HEK293 (cell line): ENCODE measurements around the gene CITED1.
A peak's percentile ranks its signal among the peaks of the same experiment; 100 is the strongest.

Experiments
- GLIS2 ChIP-seq: fragments of 450-650 bp; formaldehyde crosslinking; IDR thresholded peaks from 2 replicates; pipeline ENCODE4 v1.5.1; 2016; ENCODE audit warnings: missing biosample characterization, missing genetic modification characterization
- HOXA7 ChIP-seq: sonication (generic); formaldehyde crosslinking; IDR thresholded peaks from 2 replicates; pipeline ENCODE4 v1.8.1; 2022; ENCODE audit warnings: missing genetic modification reagents, borderline replicate concordance
- KLF1 ChIP-seq: fragments of 450-650 bp; formaldehyde crosslinking; IDR thresholded peaks from 2 replicates; pipeline ENCODE4 v1.5.1; 2016; ENCODE audit warnings: missing biosample characterization, missing genetic modification characterization
- KLF8 ChIP-seq: fragments of 450-650 bp; formaldehyde crosslinking; IDR thresholded peaks from 2 replicates; pipeline ENCODE4 v1.5.1; 2016; ENCODE audit warnings: missing biosample characterization, missing genetic modification characterization
- KLF9 ChIP-seq: fragments of 450-650 bp; formaldehyde crosslinking; IDR thresholded peaks from 2 replicates; pipeline ENCODE4 v1.5.1; 2016; ENCODE audit warnings: missing biosample characterization, missing genetic modification characterization, low read depth
- MYNN ChIP-seq: fragments of 450-650 bp; formaldehyde crosslinking; IDR thresholded peaks from 2 replicates; pipeline ENCODE4 v1.5.1; 2016; ENCODE audit warnings: missing biosample characterization, missing genetic modification characterization, borderline replicate concordance
- SCRT2 ChIP-seq: fragments of 450-650 bp; formaldehyde crosslinking; IDR thresholded peaks from 2 replicates; pipeline ENCODE4 v1.5.1; 2016; ENCODE audit warnings: missing biosample characterization, missing genetic modification characterization
- ZBTB10 ChIP-seq: fragments of 450-650 bp; formaldehyde crosslinking; IDR thresholded peaks from 2 replicates; pipeline ENCODE4 v1.5.1; 2016; ENCODE audit warnings: missing biosample characterization, missing genetic modification characterization
- ZBTB17 ChIP-seq: fragments of 450-650 bp; formaldehyde crosslinking; IDR thresholded peaks from 2 replicates; pipeline ENCODE4 v1.5.1; 2016; ENCODE audit warnings: missing biosample characterization, missing genetic modification characterization
- ZBTB26 ChIP-seq: fragments of 450-650 bp; formaldehyde crosslinking; optimal IDR thresholded peaks from 2 replicates; pipeline ENCODE3; 2016; ENCODE audit warnings: missing biosample characterization, mild to moderate bottlenecking, missing genetic modification characterization
- ZNF140 ChIP-seq: fragments of 450-650 bp; formaldehyde crosslinking; IDR thresholded peaks from 2 replicates; pipeline ENCODE4 v1.5.1; 2016; ENCODE audit warnings: missing biosample characterization, missing genetic modification characterization
- ZNF214 ChIP-seq: fragments of 450-650 bp; formaldehyde crosslinking; IDR thresholded peaks from 2 replicates; pipeline ENCODE4 v1.5.1; 2017; ENCODE audit warnings: missing biosample characterization, mild to moderate bottlenecking, missing genetic modification characterization, borderline replicate concordance
- ZNF223 ChIP-seq: fragments of 450-650 bp; formaldehyde crosslinking; IDR thresholded peaks from 2 replicates; pipeline ENCODE4 v1.5.1; 2016; ENCODE audit warnings: missing biosample characterization, missing genetic modification characterization
- ZNF239 ChIP-seq: fragments of 450-650 bp; formaldehyde crosslinking; IDR thresholded peaks from 2 replicates; pipeline ENCODE4 v1.5.1; 2016; ENCODE audit warnings: missing biosample characterization, missing genetic modification characterization
- ZNF266 ChIP-seq: fragments of 450-650 bp; formaldehyde crosslinking; IDR thresholded peaks from 2 replicates; pipeline ENCODE4 v1.5.1; 2016; ENCODE audit warnings: missing biosample characterization, missing genetic modification characterization, low read depth
- ZNF292 ChIP-seq: fragments of 450-650 bp; formaldehyde crosslinking; IDR thresholded peaks from 2 replicates; pipeline ENCODE4 v1.5.1; 2016; ENCODE audit warnings: low read depth, missing biosample characterization, missing genetic modification characterization, borderline replicate concordance
- ZNF426 ChIP-seq: fragments of 450-650 bp; formaldehyde crosslinking; IDR thresholded peaks from 2 replicates; pipeline ENCODE4 v1.5.1; 2017; ENCODE audit warnings: missing biosample characterization, missing genetic modification characterization, mild to moderate bottlenecking, inconsistent platforms, moderate library complexity
- ZNF624 ChIP-seq: fragments of 450-650 bp; formaldehyde crosslinking; IDR thresholded peaks from 2 replicates; pipeline ENCODE4 v1.5.1; 2017; ENCODE audit warnings: missing biosample characterization, missing genetic modification characterization
- ZNF654 ChIP-seq: fragments of 450-650 bp; formaldehyde crosslinking; IDR thresholded peaks from 2 replicates; pipeline ENCODE4 v1.5.1; 2016; ENCODE audit warnings: low read depth, missing biosample characterization, missing genetic modification characterization
- ZNF658 ChIP-seq: fragments of 450-650 bp; formaldehyde crosslinking; IDR thresholded peaks from 2 replicates; pipeline ENCODE4; 2016; ENCODE audit warnings: missing biosample characterization, missing genetic modification characterization
- ZNF785 ChIP-seq: fragments of 450-650 bp; formaldehyde crosslinking; IDR thresholded peaks from 2 replicates; pipeline ENCODE4 v1.5.1; 2016; ENCODE audit warnings: missing biosample characterization, missing genetic modification characterization
- TF ChIP-seq, protein P1 (sequence below): fragments of 450-650 bp; formaldehyde crosslinking; IDR thresholded peaks from 2 replicates; pipeline ENCODE4; 2016; ENCODE audit warnings: missing biosample characterization, missing genetic modification characterization
- TF ChIP-seq, protein P2 (sequence below): fragments of 450-650 bp; formaldehyde crosslinking; IDR thresholded peaks from 2 replicates; pipeline ENCODE4 v1.5.1; 2016; ENCODE audit warnings: missing biosample characterization, missing genetic modification characterization
- TF ChIP-seq, protein P3 (sequence below): fragments of 450-650 bp; formaldehyde crosslinking; IDR thresholded peaks from 2 replicates; pipeline ENCODE4 v1.5.1; 2016; ENCODE audit warnings: missing biosample characterization, missing genetic modification characterization, low read depth

CITED1 gene

DNA sequence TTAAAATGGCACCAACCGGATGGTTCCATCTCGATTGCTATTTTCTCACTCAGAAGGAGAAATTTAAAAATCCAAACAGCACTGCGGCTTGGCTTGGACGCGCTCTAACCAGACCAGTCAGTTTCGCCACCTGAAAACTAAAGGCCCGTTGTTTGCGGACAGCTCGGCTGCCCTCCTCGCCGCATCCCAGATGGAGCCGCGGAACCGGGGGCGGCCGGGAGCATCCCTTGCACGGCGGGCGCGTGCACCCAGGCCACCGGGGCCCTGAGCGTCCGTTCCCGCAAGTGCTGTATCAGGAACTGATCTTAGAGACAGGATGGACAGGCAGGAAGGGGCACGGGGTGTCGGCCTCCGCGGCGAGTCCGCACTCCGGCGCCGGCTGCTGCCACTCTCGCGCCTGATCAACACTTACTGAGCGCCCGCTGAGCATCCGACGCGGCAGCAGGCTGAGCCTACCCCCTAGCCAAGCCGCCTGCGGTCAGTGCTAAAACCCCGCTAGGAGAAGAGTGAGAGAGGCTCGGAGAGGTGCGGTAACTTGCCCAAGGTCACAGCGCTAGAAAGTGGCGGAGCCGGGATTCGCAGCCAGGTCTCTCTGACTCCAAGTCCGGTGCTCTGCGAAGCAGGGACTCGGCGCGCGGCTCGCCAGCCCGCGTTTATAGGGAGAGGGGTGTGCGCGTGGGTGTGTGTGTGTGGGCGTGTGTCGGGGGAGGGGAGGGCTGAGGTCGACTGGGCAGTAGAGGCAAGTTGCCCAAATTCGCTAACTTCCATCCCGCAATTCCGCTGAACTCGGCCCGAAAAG is at the start of gene CITED1 (continued):
- TF ChIP-seq ZBTB26 (tag by site-specific recombination) (peak; percentile 86), ZNF654 (tag by site-specific recombination) (no peak), ZNF266 (no peak), HOXA7 (CRISPR knock-in tag) (no peak), ZNF140 (tag by site-specific recombination) (0 out of 2 replicates have a peak, but pooled peaks have one; percentile 25), MYNN (no peak), ZNF292 (tag by site-specific recombination) (no peak), ZNF426 (tag by site-specific recombination) (no peak), ZNF624 (tag by site-specific recombination) (no peak), KLF8 (tag by site-specific recombination) (peak; percentile 90), ZBTB10 (tag by site-specific recombination) (0 out of 2 replicates have a peak, but pooled peaks have one; percentile 24), ZNF223 (tag by site-specific recombination) (no peak), GLIS2 (0 out of 2 replicates have a peak, but pooled peaks have one; percentile 13), ZNF658 (tag by site-specific recombination) (no peak), ZNF239 (0 out of 2 replicates have a peak, but pooled peaks have one; percentile 49), KLF1 (tag by site-specific recombination) (peak; percentile 46), ZBTB17 (peak; percentile 95), ZNF214 (no peak), SCRT2 (no peak), ZNF785 (tag by site-specific recombination) (no peak), KLF9 (tag by site-specific recombination) (peak; percentile 99)
- TF ChIP-seq, protein P1, sequence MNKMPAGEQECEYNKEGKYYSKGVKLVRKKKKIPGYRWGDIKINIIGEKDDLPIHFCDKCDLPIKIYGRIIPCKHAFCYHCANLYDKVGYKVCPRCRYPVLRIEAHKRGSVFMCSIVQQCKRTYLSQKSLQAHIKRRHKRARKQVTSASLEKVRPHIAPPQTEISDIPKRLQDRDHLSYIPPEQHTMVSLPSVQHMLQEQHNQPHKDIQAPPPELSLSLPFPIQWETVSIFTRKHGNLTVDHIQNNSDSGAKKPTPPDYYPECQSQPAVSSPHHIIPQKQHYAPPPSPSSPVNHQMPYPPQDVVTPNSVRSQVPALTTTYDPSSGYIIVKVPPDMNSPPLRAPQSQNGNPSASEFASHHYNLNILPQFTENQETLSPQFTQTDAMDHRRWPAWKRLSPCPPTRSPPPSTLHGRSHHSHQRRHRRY (tag by site-specific recombination), result no peak
- TF ChIP-seq, protein P2, sequence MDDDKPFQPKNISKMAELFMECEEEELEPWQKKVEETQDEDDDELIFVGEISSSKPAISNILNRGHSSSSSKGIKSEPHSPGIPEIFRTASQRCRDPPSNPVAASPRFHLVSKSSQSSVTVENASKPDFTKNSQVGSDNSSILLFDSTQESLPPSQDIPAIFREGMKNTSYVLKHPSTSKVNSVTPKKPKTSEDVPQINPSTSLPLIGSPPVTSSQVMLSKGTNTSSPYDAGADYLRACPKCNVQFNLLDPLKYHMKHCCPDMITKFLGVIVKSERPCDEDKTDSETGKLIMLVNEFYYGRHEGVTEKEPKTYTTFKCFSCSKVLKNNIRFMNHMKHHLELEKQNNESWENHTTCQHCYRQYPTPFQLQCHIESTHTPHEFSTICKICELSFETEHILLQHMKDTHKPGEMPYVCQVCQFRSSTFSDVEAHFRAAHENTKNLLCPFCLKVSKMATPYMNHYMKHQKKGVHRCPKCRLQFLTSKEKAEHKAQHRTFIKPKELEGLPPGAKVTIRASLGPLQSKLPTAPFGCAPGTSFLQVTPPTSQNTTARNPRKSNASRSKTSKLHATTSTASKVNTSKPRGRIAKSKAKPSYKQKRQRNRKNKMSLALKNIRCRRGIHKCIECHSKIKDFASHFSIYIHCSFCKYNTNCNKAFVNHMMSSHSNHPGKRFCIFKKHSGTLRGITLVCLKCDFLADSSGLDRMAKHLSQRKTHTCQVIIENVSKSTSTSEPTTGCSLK, result no peak
- TF ChIP-seq, protein P3, sequence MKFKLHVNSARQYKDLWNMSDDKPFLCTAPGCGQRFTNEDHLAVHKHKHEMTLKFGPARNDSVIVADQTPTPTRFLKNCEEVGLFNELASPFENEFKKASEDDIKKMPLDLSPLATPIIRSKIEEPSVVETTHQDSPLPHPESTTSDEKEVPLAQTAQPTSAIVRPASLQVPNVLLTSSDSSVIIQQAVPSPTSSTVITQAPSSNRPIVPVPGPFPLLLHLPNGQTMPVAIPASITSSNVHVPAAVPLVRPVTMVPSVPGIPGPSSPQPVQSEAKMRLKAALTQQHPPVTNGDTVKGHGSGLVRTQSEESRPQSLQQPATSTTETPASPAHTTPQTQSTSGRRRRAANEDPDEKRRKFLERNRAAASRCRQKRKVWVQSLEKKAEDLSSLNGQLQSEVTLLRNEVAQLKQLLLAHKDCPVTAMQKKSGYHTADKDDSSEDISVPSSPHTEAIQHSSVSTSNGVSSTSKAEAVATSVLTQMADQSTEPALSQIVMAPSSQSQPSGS, result no peak
